SK-N-SH (cell line): Measurements from ENCODE around the gene SMOC1.

Experiments used
- EP300 ChIP-seq, 2 experiments: IDR thresholded peaks; 2 replicates each; pipeline versions ENCODE4 v1.4.0 to v1.6.1; 2012; ENCODE audit warnings: borderline replicate concordance in 1 of 2, low read depth in 1 of 2, low read length in 1 of 2
- MEF2A ChIP-seq: IDR thresholded peaks from 2 replicates; pipeline ENCODE4 v1.4.0; 2012; ENCODE audit warnings: low read depth, borderline replicate concordance
- POLR2AphosphoS5 ChIP-seq: IDR thresholded peaks from 2 replicates; pipeline ENCODE4 v1.6.1; 2012; ENCODE audit warnings: low read depth, low read length
- RFX5 ChIP-seq: IDR thresholded peaks from 2 replicates; pipeline ENCODE4 v1.6.1; 2012; ENCODE audit warnings: mild to moderate bottlenecking, improper control_type of control experiment, low read length
- RXRA ChIP-seq: IDR thresholded peaks from 2 replicates; pipeline ENCODE4 v1.4.0; 2012; ENCODE audit warnings: low read depth, mild to moderate bottlenecking, borderline replicate concordance
- SMC3 ChIP-seq: IDR thresholded peaks from 2 replicates; pipeline ENCODE4 v1.6.1; 2012; ENCODE audit warnings: low read depth, low read length, improper control_type of control experiment
- TAF1 ChIP-seq: IDR thresholded peaks from 2 replicates; pipeline ENCODE4 v1.6.1; 2012; ENCODE audit warnings: low read depth, mild to moderate bottlenecking, low read length, moderate library complexity, borderline replicate concordance
- TF ChIP-seq, protein P1 (sequence below): fragments of 150-350 bp; IDR thresholded peaks from 2 replicates; pipeline ENCODE4 v1.6.1; 2017; ENCODE audit warnings: antibody characterized with exemption, low read length, low read depth, borderline replicate concordance
- TF ChIP-seq, protein P2 (sequence below): fragments of 200-600 bp; sonication (generic); IDR thresholded peaks from 2 replicates; pipeline ENCODE4 v1.6.1; 2017; ENCODE audit warnings: antibody characterized with exemption, mild to moderate bottlenecking, moderate library complexity

DNA sequence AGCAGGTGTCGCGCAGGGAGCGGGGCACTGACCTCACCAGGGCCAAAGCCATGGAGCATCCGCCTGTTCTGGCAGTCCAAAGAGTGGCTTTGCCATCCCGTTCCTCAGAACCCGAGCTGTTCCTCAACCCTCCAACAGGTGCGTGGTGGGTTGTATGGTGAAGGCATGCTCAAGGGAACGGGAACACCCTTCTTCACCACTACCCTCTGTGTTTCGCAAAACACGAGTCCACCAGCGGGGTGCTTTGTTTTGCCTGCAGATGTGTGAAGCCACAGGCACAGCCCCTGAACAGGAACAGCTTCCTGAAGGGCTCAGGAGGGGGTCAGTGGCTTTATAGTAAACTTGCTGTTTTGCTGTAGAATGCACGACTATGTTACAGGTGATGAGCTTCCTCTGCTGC is 52.7 kb downstream of the SMOC1 start:
- TF ChIP-seq, protein P1, sequence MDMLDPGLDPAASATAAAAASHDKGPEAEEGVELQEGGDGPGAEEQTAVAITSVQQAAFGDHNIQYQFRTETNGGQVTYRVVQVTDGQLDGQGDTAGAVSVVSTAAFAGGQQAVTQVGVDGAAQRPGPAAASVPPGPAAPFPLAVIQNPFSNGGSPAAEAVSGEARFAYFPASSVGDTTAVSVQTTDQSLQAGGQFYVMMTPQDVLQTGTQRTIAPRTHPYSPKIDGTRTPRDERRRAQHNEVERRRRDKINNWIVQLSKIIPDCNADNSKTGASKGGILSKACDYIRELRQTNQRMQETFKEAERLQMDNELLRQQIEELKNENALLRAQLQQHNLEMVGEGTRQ = no peak
- TF ChIP-seq, protein P2, sequence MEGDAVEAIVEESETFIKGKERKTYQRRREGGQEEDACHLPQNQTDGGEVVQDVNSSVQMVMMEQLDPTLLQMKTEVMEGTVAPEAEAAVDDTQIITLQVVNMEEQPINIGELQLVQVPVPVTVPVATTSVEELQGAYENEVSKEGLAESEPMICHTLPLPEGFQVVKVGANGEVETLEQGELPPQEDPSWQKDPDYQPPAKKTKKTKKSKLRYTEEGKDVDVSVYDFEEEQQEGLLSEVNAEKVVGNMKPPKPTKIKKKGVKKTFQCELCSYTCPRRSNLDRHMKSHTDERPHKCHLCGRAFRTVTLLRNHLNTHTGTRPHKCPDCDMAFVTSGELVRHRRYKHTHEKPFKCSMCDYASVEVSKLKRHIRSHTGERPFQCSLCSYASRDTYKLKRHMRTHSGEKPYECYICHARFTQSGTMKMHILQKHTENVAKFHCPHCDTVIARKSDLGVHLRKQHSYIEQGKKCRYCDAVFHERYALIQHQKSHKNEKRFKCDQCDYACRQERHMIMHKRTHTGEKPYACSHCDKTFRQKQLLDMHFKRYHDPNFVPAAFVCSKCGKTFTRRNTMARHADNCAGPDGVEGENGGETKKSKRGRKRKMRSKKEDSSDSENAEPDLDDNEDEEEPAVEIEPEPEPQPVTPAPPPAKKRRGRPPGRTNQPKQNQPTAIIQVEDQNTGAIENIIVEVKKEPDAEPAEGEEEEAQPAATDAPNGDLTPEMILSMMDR = no peak
- no peak for TF ChIP-seq RXRA
- TF ChIP-seq TAF1 = no peak
- no peak for TF ChIP-seq EP300 (IDR thresholded peaks at IDR 0.05; ENCODE audit: borderline replicate concordance in 1 of 2, low read depth in 1 of 2, low read length in 1 of 2)
- TF ChIP-seq POLR2AphosphoS5 = no peak
- no peak for TF ChIP-seq MEF2A
- TF ChIP-seq RFX5 = no peak
- no peak for TF ChIP-seq SMC3
